Embryonic facial prominence (tissue), 1 donor: ENCODE results near the gene POLD2.
A peak's percentile ranks its signal among the peaks of the same experiment; 100 is the strongest.

Experiments
- DNase-seq: peaks from one replicate; pipeline ENCODE4 v3.0.0-alpha.2; 2016; ENCODE audit errors: extremely low spot score

The POLD2 gene

GRCh38 chr7:44082541-44083207, 40.7 kb downstream of the POLD2 start:
- DNase-seq, result peak; percentile 98

- DNase-seq, result no peak
These were observed 42.0 kb downstream of the POLD2 start for GRCh38 chr7:44081266-44081748.

DNA sequence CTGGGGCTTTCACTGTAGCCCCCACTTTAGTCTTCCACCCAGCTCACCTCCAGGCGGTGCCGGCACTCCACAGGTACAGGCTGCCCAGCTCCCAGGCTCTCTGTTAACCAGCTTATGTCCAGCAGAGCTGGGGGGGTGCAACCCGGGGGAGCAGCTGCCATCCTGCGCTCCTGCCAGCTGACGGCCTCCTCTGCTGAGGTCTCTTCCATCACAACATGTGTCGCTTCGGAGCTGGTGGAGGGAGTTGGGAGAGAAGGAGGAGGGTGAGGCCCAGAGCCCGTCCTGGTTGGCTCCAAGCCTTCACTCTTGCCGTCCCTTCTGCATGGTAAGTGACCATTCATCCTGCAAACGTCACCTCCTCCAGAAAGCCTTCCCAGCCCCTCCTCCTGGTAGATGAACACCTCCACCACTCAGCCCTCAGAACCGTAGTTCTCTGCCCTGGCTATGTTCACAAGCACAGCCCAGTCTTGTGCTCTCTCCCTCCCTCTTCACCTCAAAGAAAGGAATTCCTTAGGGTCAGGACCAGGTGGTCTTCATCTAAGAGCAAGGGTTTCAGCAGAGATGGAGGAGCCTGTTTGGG, 42.6 kb downstream of the POLD2 start:
- no peak for DNase-seq

DNA sequence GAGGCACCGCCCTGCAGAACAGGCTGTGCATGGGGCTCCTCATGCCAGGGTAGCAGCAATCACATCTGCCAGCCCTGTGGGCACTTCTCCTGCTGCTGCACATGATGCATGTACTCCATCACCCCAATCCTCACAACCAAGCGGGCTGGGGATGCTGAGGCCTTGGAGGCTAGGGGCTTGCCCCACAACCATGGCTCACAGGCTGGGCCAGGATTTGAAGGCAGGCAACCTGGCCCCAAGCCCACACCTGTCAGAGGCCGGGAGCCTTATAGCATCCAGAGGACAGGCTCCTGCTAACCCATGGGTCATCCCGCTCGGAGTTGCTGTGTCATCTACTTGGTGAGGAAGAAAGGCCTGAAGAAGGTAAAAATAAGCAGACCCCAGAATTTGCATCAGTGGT, 43.2 kb downstream of the POLD2 start:
- DNase-seq, result no peak

GRCh38 chr7:44079331-44080021, 43.9 kb downstream of the POLD2 start:
- DNase-seq, result no peak

GRCh38 chr7:44078521-44078920, 44.8 kb downstream of the POLD2 start:
- no peak for DNase-seq

DNA sequence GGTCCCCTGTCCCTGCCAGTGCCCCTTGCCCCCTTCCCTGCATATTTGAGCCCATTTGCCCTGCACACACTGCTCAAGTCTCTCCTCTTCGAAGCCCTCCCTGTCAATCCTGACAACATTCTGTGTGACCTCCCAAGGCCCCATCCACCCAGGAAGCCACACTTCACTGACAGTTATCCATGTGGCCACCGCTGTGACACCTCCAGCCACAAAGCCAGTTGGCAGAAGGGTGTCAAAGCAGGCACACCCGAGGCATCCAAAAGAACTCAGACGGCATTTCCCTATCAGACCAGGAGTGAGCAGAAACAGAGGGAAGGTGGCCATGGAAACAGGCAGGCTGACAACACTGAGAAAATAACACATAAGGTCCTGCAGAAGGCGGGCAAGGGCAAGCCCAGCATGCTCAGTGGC, 45.7 kb downstream of the POLD2 start:
- no peak for DNase-seq

DNA sequence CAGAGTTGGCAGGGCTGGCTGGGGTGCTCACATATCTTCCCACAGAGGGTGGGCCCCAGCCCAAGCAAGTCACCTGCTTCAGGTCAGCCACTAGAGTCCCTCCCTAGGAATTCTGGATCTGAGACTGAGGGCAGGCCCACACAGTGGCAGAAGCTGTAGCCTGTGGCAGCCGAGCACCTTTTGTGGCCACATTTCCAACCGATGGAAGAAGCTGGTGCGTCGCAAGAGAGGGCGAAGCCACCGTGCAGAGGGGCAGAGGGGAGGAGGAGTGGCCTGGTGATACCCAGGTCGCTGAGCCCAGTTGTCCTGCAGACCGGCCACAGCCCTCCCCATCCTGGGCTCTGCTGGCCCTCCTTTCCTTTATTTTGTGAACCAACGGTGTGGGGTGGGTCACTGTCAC, 46.3 kb downstream of the POLD2 start:
- DNase-seq, result no peak

DNA sequence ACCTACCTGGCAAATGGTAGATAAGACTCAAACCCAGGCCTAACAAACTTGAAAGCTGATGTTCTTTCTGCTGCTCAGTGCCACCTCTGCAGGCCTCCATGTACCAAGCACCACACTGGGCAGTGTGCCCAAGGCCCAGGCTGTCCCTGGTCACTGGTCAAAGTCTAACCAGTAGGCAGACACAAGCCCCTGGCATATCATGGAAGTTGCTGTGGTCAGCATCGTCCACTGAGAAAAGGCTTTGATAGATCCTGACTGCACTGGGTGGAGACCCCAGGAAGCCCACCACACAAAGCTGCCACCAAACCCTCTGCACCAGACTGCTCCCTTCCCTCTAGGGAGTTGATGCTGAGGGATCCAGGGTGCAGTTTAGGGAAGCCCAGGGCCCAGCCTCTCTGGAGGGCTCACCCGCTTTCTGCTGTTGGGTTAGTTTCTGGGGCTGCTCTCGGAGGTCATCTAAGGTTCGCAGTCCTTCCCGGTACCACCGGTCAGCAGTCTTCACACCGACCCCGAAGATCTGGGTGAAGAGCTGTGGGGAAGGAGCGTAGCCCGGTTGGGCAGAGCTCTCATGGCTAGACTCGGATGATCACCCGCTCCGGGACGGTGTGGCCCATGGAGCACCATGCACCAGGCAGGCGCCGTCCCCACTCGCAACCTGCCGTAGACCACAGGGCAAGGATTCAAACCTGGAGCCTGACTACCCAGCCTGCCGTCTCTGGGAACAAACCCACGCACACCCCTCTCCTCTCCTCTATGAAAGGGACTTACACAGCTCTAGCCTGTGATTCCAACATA, 47.0 kb downstream of the POLD2 start:
- no peak for DNase-seq

DNA sequence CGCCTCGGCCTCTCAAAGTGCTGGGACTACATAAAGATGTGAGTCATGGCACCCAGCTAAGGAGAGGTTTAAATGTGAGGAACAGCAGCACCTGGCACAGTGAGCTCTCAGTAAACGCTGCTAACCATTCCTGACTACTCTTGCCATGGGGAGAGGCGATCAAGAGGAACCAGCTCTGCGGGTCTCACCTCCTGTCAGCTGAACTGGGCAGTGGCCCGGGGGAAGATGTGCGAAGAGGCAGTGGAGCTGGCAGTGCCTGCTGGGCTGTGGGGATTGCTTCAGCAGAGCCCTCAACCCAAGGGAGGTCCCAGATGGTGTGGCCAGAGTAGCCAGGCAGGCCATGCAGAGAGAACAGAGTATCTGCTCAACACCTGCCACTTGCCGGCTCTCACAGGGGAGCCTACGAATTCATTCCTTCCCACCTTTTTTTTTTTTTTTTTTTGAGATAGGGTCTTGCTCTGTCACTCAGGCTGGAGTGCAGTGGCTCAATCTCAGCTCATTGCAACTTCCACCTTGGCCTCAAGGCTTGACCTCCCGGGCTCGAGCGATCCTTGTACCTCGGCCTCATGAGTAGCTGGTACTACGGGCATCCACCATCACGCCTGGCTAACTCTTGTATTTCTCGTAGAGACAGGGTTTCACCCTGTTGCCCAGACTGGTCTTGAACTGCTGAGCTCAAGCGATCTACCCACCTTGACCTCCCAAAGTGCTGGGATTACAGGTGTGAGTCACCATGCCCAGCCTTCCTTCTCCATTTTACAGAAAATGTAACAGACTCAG, 47.9 kb downstream of the POLD2 start:
- DNase-seq, result no peak

DNA sequence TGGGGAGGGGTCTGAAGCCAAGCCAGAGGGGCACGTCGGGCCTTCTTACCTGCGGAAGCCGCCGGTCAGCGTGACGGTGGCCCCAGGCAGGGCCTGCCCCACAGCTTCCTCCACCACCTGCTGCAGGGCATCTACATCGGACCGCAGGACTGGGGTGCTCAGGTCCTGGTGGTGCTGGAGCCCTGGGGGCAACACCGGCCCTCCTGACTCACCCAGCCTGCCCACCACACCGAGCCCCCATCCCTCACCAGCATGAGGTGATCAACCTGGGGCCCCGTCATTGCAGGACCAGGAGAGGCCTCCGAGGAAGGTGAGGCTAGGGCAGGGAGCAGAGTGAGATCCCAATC, 49.0 kb downstream of the POLD2 start:
- no peak for DNase-seq

GRCh38 chr7:44073664-44074348, 49.5 kb downstream of the POLD2 start:
- no peak for DNase-seq

GRCh38 chr7:44072364-44073231, 50.8 kb downstream of the POLD2 start:
- no peak for DNase-seq

DNA sequence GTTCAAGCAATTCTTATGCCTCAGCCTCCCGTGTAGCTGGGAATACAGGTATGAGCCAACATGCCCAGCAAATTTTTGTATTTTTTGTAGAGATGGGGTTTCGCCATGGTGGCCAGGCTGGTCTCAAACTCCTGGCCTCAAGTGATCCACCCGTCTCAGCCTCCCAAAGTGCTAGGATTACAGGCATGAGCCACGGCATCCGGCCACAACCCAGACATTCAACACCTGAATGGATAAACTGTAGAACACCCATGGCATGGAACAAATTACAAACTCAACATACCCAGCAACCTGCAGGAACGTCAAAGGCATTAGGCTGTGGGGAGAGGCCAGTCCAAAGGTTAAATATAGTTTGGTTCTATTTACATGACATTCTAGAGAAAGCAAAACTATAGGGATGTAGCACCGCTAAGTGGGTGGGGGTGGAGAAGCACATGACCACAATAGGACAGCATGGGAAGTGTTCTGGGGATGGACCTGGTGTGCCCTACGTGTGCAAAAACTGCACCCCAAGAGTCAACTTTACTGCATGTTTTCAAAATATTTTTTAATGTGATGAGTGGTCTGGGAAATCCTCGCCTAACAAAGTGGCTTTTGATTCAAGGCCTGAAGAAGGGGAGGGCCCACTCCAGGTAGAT, 51.5 kb downstream of the POLD2 start:
- no peak for DNase-seq

GRCh38 chr7:44068054-44068453, 55.3 kb downstream of the POLD2 start:
- no peak for DNase-seq

DNA sequence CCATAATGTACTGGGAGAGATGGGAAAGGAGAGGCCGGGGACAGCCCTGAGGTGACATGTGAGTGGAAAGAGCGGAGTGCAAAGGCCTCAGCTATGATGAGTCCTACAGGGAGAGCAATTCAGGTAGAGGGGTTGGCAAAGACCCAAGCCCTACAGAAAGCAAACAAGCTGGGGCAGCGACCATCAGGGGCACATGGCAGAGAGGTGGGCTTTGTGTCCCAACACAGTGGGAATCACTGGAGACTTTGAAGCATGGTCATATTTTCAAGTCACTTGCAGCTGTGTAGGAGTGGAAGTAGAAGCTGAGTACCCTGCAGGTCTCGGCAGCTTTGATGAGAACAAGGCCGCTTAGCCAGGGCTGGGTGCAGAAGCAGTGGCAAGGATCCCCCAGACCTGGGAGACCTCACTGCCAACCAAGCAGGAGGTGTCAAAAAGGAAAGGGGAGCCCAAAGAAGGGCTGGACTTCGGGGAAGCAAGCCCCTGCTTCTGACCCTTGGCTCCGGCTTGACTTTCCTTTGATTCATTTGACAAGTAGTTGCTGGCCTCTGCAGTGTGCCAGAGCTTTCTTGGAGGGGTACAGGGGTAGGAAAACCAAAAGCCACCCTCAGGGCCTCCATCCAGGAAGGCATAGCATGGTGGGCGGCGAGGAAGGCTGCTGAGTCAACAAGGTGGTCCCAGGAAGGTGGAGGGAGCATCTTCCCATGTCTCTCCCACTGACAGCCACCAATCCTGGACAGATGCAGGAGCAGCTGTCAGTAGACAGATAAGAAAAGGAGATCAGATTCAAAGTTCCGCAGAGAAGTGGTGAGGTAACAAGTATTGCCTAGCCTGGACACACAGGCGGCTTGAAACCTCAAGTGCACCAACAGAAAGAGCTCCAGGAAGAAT, 56.0 kb downstream of the POLD2 start:
- no peak for DNase-seq

DNA sequence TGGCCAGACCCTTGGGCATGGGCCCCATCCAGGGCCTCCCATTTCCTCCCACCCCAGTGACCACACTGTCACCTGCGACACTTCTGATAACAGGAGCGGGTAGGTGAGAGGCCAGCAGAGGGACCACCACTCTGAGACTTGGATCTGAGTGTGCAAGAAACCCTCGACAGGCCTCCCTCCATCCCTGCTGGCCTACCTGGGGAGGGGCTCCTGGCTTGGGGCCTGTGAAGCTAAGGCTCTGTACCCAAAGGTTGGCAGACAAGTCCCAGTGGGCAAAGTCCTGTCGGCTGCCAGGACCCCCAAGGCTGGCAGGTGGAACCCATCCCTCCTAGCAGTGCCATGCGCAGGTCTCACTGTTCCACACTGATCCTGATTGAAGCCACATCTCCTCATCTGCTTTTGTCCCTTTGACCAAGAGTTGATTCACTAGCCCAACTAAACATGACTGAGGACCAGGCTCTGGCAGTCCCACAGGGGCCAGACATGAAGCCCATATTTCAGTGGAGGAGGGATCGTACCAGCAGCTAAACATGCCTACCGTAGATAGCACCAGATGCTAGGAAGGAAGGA, 56.8 kb downstream of the POLD2 start:
- DNase-seq, result no peak

DNA sequence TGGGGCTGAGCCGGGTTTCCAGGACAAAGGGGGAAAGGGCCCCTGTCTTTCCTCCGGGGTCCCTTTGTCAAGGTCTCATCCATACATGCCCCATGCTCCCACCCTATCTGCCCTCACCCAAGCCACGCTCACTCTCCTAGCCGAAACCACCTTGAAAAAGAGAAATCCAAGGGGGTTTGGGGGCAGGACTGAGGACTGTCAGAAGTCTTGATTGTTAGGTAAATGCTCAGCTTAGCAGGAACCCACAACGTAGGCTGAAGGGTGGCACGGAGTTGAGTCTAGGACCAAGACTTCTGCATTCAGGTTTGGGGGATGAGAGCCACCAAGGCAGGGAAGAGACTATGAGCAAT, 57.3 kb downstream of the POLD2 start:
- no peak for DNase-seq
